DND-41 (cell line): ENCODE results near the gene SEC16A.

Experiments used
- ATAC-seq: fragments of 200-7000 bp; cut with Tn5 transposase; 3 replicates; pipeline ENCODE4 v1.9.1; 2021; ENCODE audit warnings: low read depth; ENCODE audit not compliant: insufficient read depth
- DNase-seq: peaks from one replicate; pipeline ENCODE4 v3.0.0-alpha.2; 2020
- H2AFZ ChIP-seq: 2 replicates; pipeline ENCODE4 v1.6.0; 2012; ENCODE audit warnings: low read depth, low read length
- H3K27ac ChIP-seq: 2 replicates; pipeline ENCODE4 v1.5.1; 2012; ENCODE audit warnings: low read length, inconsistent platforms
- H3K27me3 ChIP-seq: fragments of 200-600 bp; sonication (generic); 2 replicates; pipeline ENCODE4 v1.6.0; 2012; ENCODE audit warnings: low read length, mild to moderate bottlenecking, inconsistent platforms; ENCODE audit not compliant: insufficient read depth, poor library complexity
- H3K36me3 ChIP-seq: 2 replicates; pipeline ENCODE4 v1.5.1; 2012; ENCODE audit warnings: low read length, inconsistent platforms; ENCODE audit not compliant: insufficient read depth
- H3K4me1 ChIP-seq: 2 replicates; pipeline ENCODE4 v1.5.1; 2012; ENCODE audit warnings: mild to moderate bottlenecking, low read length; ENCODE audit not compliant: insufficient read depth
- H3K4me2 ChIP-seq: 2 replicates; pipeline ENCODE4 v1.6.0; 2012; ENCODE audit warnings: mild to moderate bottlenecking, moderate library complexity, low read length, inconsistent platforms; ENCODE audit not compliant: insufficient read depth
- H3K4me3 ChIP-seq, 2 experiments: fragments of 200-600 bp in 1 of 2; shearing (Covaris generic) in 1 of 2; 2 replicates each; pipeline ENCODE4 v1.5.1; 2012 to 2016; ENCODE audit warnings: inconsistent platforms in 2 of 2, low read length in 2 of 2, mild to moderate bottlenecking in 2 of 2, low read depth in 1 of 2, moderate library complexity in 1 of 2
- H3K79me2 ChIP-seq: 2 replicates; pipeline ENCODE4 v1.6.0; 2012; ENCODE audit warnings: low read length, inconsistent platforms; ENCODE audit not compliant: insufficient read depth
- H3K9ac ChIP-seq: 2 replicates; pipeline ENCODE4 v1.6.0; 2012; ENCODE audit warnings: low read depth, mild to moderate bottlenecking, inconsistent platforms, low read length, moderate library complexity
- H3K9me3 ChIP-seq: 2 replicates; pipeline ENCODE4 v1.5.1; 2012; ENCODE audit warnings: low read length, moderate library complexity, mild to moderate bottlenecking, inconsistent platforms; ENCODE audit not compliant: insufficient read depth, severe bottlenecking
- H4K20me1 ChIP-seq: 2 replicates; pipeline ENCODE4 v1.6.0; 2012; ENCODE audit warnings: low read length; ENCODE audit not compliant: insufficient read depth
- CTCF ChIP-seq: IDR thresholded peaks from 2 replicates; pipeline ENCODE4 v1.5.1; 2012; ENCODE audit warnings: borderline replicate concordance, low read length, moderate library complexity, mild to moderate bottlenecking; ENCODE audit not compliant: poor library complexity, severe bottlenecking; ENCODE audit errors: extremely low read depth
- EZH2 ChIP-seq: IDR thresholded peaks from 3 replicates; pipeline ENCODE4 v1.6.1; 2012; ENCODE audit warnings: borderline replicate concordance, low read depth, mild to moderate bottlenecking, moderate library complexity, low read length, inconsistent platforms; ENCODE audit not compliant: severe bottlenecking

Gene SEC16A

GRCh38 chr9:136431782-136432350, 51.0 kb downstream of the SEC16A start:
- peaks cover 8% of the 10 kb centered on the region for H3K4me1 ChIP-seq
- H3K27ac ChIP-seq = no peak overlapping the region
- no peak overlapping the region for H3K4me2 ChIP-seq
- H2AFZ ChIP-seq = no peak overlapping the region
- no peaks in the 10 kb centered on the region for H3K9me3 ChIP-seq
- H3K9ac ChIP-seq = no peak overlapping the region
- H3K79me2 ChIP-seq = peaks cover 29% of the 10 kb centered on the region
- no peak for ATAC-seq
- H3K4me3 ChIP-seq = no peak overlapping the region
- H4K20me1 ChIP-seq = peaks cover 24% of the 10 kb centered on the region; the same call in 1 of the 2 replicates
- TF ChIP-seq CTCF (no peak), EZH2 (no peak)
- peaks cover 56% of the 10 kb centered on the region for H3K36me3 ChIP-seq
- DNase-seq = no peak
- H3K27me3 ChIP-seq = no peaks in the 10 kb centered on the region

DNA sequence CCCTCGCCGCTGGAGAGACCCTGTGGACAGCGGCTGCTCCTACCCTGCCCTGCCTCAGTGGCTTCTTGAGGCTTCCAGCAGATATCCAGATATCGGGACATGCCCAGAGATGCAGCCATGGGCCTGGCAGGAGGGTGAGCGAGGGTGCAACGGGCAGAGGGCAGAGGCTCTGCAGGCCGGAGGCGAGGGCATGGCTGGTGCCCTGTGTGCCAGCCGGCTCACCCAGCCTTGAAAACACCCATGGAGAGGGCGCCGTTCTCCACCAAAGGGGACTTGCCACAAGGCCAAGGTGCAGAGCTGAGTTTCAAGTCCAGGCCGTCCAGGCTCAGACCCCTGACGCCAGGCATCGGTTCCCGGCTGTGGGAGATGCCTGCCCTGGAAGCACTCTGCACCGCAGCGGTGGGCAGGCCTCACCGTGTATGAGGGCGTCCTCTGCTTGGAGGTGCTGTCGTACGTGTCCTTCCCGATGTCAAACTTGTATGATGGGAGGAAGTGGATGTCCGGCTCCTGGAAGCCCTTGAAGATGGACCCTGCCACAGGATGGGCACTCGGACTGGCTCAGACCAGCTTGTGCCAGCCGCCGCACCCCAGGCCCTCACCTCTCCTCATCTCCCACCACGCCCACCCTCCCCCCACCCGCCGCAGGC, 52.1 kb downstream of the SEC16A start:
- no peak for DNase-seq
- Histone ChIP-seq H2AFZ (no peak overlapping the region), H3K79me2 (peaks cover 17% of the 10 kb centered on the region), H3K27ac (no peak overlapping the region), H3K27me3 (no peaks in the 10 kb centered on the region), H3K9me3 (no peaks in the 10 kb centered on the region), H3K9ac (no peak overlapping the region), H3K4me3 (no peak overlapping the region), H4K20me1 (peaks cover 12% of the 10 kb centered on the region; the same call in 1 of the 2 replicates), H3K36me3 (peaks cover 53% of the 10 kb centered on the region), H3K4me2 (no peak overlapping the region), H3K4me1 (no peaks in the 10 kb centered on the region)
- ATAC-seq = no peak
- TF ChIP-seq CTCF (no peak), EZH2 (no peak)

- Histone ChIP-seq H3K4me1 (no peaks in the 10 kb centered on the region), H3K9ac (no peak overlapping the region), H2AFZ (no peak overlapping the region), H3K4me2 (no peak overlapping the region), H3K36me3 (peaks cover 49% of the 10 kb centered on the region), H3K27me3 (no peaks in the 10 kb centered on the region), H4K20me1 (peaks cover 6% of the 10 kb centered on the region; the same call in 1 of the 2 replicates), H3K27ac (no peak overlapping the region), H3K4me3 (no peak overlapping the region), H3K79me2 (peaks cover 9% of the 10 kb centered on the region), H3K9me3 (no peaks in the 10 kb centered on the region)
- ATAC-seq = no peak
- TF ChIP-seq CTCF (no peak), EZH2 (no peak)
- no peak for DNase-seq
Observed at GRCh38 chr9:136429683-136430491, 53.0 kb downstream of the SEC16A start.
